ENCODE measurements around the gene RPS13.

DNA sequence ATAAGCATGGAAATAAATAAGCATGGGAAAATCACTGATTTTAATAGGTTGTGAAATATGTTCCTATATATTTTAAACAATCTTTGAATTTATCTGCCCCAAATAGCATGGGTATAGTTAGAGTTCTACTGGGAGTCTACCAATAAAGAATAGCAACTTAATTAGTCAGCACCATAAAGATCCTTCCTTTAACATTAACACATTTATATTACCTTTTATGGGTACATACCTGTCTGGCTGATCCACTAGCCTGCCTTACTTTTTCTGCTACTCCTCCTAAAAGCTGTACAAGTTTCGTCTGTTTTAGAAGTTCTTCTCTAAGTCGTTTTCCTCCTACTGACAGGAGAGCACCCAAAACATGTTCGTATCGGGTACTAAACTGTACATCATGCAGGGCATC is 39.8 kb upstream of the RPS13 start:
- TF ChIP-seq, protein P1, sequence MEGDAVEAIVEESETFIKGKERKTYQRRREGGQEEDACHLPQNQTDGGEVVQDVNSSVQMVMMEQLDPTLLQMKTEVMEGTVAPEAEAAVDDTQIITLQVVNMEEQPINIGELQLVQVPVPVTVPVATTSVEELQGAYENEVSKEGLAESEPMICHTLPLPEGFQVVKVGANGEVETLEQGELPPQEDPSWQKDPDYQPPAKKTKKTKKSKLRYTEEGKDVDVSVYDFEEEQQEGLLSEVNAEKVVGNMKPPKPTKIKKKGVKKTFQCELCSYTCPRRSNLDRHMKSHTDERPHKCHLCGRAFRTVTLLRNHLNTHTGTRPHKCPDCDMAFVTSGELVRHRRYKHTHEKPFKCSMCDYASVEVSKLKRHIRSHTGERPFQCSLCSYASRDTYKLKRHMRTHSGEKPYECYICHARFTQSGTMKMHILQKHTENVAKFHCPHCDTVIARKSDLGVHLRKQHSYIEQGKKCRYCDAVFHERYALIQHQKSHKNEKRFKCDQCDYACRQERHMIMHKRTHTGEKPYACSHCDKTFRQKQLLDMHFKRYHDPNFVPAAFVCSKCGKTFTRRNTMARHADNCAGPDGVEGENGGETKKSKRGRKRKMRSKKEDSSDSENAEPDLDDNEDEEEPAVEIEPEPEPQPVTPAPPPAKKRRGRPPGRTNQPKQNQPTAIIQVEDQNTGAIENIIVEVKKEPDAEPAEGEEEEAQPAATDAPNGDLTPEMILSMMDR (IDR thresholded peaks at IDR 0.05), result no peak
- TF ChIP-seq POLR2A (IDR thresholded peaks at IDR 0.05), result no peak

Data from right lobe of liver (tissue), 4 donors.